ENCODE results near the gene FXN. TPM values are rescaled to one million over a fixed set of nuclear protein-coding genes. Genes with fewer than 3 reads are reported as not detected.

FXN gene
- total RNA-seq, 1 donor, result 8.7 TPM

DNA sequence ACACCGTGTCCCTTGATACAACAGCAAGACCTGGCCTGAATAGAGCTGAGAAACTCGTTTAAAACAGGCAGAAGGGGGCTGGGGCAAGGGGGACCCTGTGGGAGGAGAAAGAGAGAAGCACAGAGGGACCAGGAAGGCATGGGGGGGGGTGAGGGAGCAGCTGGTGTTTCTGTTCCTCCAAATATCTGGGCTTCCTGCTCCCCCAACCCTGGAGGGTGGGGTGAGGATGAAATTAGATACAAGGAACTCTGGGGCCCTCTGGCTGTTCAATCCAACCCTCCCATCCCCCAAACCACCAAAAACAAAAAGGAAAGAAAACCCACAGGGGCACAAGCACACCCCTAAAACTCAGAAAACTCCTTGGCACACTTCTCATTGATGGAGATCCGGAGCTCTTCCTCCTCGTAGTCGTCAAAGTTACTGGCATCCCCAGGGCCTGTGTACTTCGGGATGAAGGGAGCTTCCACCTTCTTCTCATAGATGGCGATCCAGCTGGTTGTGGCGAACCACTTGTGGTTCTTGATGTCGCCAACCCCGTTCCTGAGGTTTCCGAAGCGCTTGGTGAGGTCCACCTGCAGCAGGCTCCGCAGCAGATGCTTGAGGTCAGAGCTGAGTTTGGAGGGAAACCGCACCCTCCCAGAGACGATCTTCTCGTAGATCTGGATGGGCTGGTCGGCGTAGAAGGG lies 22.7 kb upstream of the FXN start:
- TF ChIP-seq, protein P1, sequence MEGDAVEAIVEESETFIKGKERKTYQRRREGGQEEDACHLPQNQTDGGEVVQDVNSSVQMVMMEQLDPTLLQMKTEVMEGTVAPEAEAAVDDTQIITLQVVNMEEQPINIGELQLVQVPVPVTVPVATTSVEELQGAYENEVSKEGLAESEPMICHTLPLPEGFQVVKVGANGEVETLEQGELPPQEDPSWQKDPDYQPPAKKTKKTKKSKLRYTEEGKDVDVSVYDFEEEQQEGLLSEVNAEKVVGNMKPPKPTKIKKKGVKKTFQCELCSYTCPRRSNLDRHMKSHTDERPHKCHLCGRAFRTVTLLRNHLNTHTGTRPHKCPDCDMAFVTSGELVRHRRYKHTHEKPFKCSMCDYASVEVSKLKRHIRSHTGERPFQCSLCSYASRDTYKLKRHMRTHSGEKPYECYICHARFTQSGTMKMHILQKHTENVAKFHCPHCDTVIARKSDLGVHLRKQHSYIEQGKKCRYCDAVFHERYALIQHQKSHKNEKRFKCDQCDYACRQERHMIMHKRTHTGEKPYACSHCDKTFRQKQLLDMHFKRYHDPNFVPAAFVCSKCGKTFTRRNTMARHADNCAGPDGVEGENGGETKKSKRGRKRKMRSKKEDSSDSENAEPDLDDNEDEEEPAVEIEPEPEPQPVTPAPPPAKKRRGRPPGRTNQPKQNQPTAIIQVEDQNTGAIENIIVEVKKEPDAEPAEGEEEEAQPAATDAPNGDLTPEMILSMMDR (IDR thresholded peaks at IDR 0.05; ENCODE audit: insufficient read depth, low read length), result no peak
- DNase-seq (ENCODE audit: low read depth), result no peak

DNA sequence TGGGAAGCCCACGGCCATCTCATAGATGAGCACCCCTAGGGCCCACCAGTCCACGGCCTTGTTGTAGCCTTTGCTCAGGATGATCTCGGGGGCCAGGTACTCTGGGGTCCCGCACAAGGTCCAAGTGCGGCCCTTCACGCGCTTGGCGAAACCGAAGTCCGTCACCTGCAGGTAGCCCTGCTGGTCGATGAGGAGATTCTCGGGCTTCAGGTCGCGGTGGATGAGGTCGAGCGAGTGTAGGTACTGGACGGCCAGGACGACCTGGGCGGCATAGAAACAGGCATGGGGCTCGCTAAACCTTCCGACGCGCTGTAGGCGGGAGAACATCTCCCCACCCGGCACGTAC lies 22.2 kb upstream of the FXN start:
- no peak overlapping the region for H3K4me3 ChIP-seq (ENCODE audit: low read depth, low read length)
- TF ChIP-seq, protein P1 (IDR thresholded peaks at IDR 0.05; ENCODE audit: insufficient read depth, low read length), result no peak
- no peak for DNase-seq (ENCODE audit: low read depth)

More for the DNA sequence above, 22.7 kb upstream of the FXN start:
- no peak overlapping the region for H3K4me3 ChIP-seq (ENCODE audit: low read depth, low read length)

DNA sequence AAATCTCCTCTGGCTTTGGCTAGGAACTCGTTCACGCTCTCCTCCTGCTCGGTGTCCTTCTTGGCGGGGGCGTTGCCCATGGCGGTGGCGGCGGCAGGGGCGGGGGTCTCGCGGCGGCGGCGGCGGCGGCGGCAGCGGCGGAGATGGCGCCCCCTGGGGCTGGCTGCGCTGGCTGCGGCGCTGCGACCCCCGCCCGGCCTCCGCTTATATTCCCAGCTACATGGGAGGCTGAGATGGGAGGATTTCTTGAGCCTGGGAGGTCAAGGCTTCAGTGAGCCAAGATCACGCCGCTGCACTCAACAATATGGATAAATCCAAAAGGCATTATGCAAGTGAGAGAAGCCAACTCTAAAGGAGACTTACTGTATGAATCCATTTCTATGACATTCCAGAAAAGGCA lies 21.5 kb upstream of the FXN start, which contains the start of gene PRKACG:
Gene PRKACG, minus strand, starts transcription at position 101 of the 400 bp plus-strand sequence. Its CDS starts 21 bp downstream, at position 80.
- DNase-seq (ENCODE audit: low read depth), result no peak
- H3K4me3 ChIP-seq (ENCODE audit: low read depth, low read length), result no peak within 1 kb of the TSS
- TF ChIP-seq, protein P1 (IDR thresholded peaks at IDR 0.05; ENCODE audit: insufficient read depth, low read length), result no peak

DNA sequence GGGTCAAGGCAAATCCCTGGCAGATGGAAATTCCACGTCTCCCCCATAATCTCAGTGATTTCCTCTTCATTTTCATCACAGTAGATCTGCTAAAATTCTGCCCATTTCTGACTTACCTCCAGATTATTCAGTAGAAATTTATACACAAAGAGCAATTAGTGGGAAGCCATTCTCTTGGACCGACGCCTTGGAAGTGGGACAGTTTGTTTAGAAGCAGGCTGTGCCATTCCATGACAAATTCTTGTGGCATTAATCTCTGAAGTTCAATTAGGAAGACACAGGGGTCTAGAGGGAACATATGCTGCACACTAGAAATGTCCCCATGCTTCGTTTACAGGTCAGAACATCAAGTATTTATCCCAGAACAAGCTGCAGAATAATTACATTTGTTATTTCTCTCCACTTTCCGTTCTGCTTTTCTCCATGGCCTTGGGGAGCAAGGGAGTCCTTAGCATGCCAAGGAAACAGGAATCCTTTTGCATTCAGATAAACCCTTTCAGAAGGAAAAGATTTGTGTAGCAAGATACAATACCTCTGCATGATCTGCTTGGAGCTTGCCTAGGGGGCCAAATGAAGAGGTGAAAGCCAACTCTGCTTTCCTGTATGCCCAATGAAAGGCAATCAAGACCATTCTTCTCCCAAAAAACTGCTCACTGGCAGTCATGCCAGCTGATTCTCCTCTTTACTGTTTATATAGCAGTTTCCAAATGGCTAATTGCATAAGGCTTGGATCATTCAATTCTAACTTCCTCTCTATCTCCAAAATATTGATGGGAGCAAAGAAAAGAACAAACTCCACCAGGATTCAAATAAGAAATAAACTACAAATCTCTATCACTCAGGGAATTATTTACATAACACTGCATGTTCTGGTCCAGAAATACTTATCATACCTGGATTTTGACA lies 19.1 kb upstream of the FXN start:
- H3K4me3 ChIP-seq (ENCODE audit: low read depth, low read length), result no peak overlapping the region
- TF ChIP-seq, protein P1 (IDR thresholded peaks at IDR 0.05; ENCODE audit: insufficient read depth, low read length), result no peak
- no peak for DNase-seq (ENCODE audit: low read depth)

DNA sequence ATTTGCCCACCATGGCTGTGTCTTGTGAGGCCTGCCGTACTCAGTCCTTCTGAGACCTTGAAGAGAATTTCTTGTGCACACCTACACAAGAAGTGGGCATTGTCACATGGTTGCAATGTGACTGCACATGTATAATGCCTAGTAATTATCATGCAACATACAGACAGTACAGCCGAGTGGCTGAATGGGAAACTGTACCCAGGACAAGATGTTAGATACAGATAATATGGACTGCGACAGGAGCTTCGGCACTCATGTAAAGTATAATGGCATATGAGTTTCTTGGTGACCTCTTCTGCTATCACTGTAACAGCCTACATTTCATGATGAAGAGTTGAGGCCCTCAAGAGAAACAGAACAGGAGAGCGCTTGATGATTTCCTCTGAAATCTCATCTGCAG lies 16.8 kb upstream of the FXN start:
- TF ChIP-seq, protein P1 (IDR thresholded peaks at IDR 0.05; ENCODE audit: insufficient read depth, low read length), result no peak
- DNase-seq (ENCODE audit: low read depth), result no peak
- no peak overlapping the region for H3K4me3 ChIP-seq (ENCODE audit: low read depth, low read length)

DNA sequence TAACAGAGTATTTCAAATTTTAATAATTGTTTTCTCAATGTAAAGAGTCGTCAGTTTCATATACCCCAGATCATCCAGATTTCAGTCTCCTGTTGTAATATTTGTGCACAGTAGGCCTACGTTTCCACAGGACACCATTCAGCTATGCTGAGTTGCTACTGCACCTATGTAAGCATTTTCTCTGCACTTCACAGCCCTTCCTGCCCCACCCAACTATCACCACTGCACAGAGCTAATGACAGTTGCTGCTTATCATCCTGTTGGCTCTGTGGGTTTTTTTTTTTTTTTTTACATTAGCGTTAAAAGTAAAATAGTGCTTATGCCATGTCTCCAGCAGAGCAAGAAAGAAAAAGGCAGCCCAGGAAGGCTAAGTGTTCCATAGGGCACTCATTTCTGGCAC lies 15.7 kb upstream of the FXN start:
- TF ChIP-seq, protein P1 (IDR thresholded peaks at IDR 0.05; ENCODE audit: insufficient read depth, low read length), result no peak
- DNase-seq (ENCODE audit: low read depth), result no peak
- H3K4me3 ChIP-seq (ENCODE audit: low read depth, low read length), result no peak overlapping the region

All from fibroblast of the aortic adventitia (primary cell).